GM19099 (cell line): ENCODE measurements around the gene ZSWIM1.

ENCODE experiments used
- POLR2A ChIP-seq: IDR thresholded peaks from 3 replicates; pipeline ENCODE4 v1.6.1; 2011; ENCODE audit warnings: low read depth; ENCODE audit not compliant: insufficient read length; ENCODE audit errors: extremely low read depth

ZSWIM1 gene

DNA sequence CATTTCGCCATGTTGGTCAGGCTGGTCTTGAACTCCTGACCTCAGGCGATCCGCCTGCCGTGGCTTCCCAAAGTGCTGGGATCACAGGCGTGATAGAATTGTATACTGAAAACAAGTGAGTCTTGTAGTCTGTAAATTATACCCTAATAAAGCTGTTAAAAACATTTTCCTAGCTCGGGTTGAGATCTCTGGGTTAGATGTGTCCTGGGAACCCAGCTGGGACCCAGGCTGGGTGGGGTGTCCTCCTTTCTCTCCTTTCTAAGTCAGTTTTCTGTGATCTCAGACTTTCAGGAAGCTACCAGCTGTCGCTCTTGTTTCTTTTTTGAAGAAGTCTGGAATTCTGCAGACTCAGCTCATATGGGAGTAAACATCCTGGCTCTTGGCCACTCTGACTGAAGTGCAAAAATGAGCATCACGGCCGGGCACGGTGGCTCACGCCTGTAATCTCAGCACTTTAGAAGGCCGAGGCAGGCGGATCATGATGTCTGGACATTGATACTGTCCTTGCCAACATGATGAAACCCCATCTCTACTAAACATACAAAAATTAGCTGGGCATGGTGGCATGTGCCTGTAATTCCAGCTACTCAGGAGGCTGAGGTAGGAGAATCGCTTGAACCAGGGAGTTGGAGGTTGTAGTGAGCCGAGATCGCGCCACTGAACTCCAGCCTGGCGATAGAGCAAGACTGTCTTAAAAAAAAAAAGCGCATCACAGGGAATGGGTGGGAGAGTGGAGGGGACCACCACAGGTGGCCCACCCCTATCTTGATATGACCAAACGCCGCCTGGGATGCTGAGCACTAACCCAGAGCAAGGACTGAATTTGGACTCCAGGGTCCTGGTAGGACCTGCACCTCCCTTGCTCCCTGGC, 43.6 kb downstream of the ZSWIM1 start:
- TF ChIP-seq POLR2A, result no peak

DNA sequence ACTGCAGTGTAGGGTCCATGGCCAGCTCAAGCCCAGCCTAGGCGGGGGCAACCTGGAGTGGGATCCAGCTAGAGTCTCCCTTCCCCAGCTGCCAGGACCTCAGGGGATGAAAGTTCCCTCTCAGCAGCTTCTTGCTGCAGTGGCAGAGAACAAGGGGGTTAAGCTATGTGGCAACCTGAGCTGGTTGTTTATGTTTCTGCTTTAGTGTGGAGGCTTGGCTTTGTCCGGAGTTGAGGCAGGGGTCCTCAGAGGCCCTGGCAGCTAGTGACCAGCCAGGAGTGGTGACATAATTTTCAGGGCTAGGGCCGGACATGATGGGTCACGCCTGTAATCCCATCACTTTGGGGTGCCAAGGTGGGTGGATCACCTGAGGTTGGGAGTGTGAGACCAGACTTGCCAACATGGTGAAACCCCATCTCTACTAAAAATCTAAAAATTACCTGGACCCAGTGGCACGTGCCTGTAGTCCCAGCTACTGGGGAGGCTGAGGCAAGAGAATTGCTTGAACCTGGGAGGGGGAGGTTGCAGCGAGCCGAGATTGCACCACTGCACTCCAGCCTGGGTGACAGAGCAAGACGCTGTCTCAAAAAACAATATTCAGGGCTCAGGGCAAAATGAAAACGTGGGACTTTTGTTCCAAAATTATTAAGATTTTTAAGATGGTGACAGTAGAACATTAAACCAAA, 44.9 kb downstream of the ZSWIM1 start:
- no peak for TF ChIP-seq POLR2A

DNA sequence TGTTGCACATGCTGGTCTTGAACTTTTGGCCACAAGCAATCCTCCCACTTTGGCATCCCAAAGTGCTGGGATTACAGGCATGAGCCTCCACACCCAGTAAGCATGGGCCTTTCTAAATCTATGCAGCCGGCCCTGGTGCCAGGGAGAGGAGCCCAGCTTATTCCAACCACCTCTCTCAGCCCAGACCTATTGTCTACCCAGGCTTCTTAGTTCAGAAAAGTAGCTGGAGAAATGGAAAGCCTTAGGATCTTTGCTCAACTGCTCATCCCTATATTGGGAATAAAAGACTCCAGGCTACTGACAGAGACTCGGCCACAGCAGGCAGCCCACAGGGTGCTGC, 45.7 kb downstream of the ZSWIM1 start:
- TF ChIP-seq POLR2A, result no peak

DNA sequence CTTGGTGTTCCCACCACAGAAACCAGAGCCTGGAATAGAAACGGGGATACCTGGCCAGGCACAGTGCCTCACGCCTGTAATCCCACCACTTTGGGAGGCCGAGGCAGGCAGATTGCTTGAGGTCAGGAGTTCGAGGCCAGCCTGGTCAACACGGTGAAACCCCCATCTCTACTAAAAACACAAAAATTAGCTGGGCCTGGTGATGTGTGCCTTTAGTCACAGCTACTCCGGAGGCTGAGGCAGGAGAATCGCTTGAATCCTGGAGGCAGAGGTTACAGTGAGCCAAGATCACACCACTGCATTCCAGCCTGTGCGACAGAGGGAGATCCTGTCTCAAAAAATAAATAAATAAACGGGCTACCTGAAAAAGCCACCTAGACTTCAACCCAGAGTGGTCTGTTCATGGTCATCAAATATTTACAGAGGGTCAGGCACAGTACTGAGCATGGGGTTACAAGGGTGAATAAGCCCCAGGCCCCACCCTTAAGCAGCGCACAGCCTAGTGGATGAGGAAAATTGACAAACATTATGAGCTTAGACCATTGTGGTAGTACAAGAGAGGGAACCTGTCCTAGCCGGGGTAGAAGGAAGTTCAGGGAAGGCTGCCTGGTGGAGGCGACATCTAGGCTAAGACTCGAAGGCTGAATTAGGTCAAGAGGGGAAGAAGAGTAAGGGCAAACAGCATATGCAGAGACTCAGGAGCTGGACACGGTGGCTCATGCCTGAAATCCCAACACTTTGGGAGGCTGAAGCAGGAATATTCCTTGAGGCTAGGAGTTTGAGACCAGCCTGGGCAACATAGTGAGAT, 46.2 kb downstream of the ZSWIM1 start:
- TF ChIP-seq POLR2A, result no peak

DNA sequence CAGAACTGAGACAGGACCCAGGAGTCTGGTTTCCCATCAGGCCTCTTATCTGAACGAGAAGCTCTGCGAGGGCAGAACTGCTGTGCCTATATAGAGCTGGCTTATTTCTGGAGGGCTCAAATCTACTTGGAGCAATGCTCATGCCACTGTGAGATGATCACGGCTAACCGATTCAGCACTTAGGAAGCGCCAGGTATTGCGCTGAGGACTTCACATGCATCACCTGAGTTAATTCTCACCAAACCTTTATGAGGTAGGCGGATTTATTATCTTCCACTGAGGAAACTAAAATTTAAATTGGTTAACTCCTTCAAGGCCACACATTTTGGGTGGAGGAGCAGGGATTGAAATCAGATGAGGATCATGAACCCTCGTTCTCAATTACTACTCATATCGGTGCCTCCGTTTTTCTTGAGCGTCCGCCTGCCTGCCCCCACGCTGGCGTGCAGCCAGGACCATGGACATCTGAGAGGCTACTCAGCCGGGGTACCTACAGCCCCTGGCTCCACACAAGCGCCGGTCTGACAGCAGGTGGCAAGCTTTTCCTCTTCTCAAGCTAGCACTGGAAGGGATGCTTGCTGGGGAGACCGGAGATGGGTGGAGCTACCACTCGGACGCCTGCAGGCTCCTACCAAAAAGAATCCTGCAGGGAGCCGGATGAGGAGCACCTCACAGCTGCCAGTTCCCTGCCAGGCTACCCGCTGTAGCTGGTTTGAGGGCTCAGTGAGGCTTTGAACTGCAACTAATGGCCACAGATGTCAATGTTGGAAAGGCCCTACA, 52.4 kb downstream of the ZSWIM1 start:
- no peak for TF ChIP-seq POLR2A

DNA sequence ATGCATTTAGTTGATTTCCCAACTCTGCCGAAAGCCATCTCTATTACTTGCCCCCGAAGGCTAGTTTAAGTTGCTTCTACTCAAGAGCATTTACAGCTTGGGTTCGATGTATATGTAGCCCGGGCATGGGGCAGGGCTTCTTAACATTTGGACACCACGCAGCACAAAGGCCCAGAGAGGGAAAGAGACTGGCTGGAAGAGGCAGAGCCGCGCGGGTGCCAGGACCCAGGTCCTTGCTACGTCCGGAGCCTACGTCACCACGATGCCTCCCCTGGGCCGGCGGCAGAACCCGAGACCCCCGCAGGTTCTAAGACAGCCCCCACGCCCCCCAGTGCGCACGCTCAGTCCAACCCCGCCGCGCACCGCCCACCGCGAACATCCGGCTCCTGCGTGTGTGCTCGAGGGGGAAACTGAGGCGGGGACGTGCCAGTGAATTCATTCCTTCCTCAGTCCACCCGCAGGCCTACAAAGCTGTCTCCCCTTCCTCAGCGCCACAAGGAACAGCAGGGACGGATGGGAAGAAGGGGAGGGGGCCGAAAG, 53.1 kb downstream of the ZSWIM1 start:
- no peak for TF ChIP-seq POLR2A
